ENCODE measurements around the gene CXorf58. TPM values are rescaled to one million over a fixed set of nuclear protein-coding genes. Genes with fewer than 3 reads are reported as not detected.

CXorf58 gene
- total and polyA plus RNA-seq, 2 donors (not counting 1 experiment from before 2014, with no cell fraction given) = 0.07 TPM; not detected in 1

DNA sequence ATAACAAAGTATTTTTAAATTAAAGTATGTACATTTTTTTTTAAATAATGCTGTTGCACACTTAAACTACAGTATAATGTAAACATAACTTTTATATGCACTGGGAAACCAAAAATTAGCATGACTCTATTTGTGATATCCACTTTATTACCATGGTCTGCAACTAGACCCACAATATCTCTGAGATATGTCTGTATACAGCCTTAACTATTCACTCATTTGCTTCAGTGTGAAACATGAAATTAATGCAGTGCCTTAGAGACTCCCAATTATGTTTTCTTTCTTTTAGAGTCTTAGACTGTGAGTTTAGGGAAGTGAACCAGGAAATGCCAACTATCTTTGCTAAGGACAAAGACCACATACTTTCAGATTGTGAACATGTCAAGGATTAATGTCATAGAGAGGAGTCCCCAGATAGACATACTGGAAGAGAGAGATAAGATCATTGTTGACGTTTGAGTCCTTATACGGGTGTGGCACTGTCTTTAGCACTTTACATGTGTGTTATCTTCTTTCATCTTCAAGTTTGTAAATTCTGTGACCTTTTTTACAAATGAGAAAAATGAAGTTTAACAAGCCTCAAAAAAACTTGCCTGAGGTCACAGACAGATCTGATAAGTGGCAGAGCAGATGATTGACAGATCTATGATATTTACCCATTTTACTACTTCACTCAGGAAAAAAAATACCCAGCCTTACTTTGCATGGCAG is 23.2 kb downstream of the CXorf58 start:
- Mint-ChIP-seq H3K9me3 (ENCODE audit: insufficient read depth) (no peaks in the 10 kb centered on the region), H3K4me1 (peaks cover 5% of the 10 kb centered on the region), H3K27ac (no peak overlapping the region), H3K4me3 (no peak overlapping the region), H3K27me3 (no peaks in the 10 kb centered on the region)
- Histone ChIP-seq H3K4me3 (ENCODE audit: control extremely low read depth in 1 of 5, extremely low read depth in 1 of 5, insufficient read depth in 1 of 5, low read depth in 2 of 5, low read length in 4 of 5) (no peak overlapping the region), H4K20me1 (ENCODE audit: control insufficient read depth, insufficient read depth, low read length, poor library complexity, severe bottlenecking) (no peaks in the 10 kb centered on the region), H3K79me2 (ENCODE audit: control insufficient read depth, insufficient read depth, low read length) (no peaks in the 10 kb centered on the region), H3K4me2 (replicated peaks; ENCODE audit: low read depth, low read length, poor library complexity, severe bottlenecking) (no peak overlapping the region), H3K27ac (ENCODE audit: low read length in 2 of 2) (no peak overlapping the region), H3K36me3 (replicated peaks in 1 of 2; ENCODE audit: control extremely low read depth in 1 of 2, control insufficient read depth in 1 of 2, extremely low read depth in 1 of 2, insufficient read depth in 2 of 2, low read length in 1 of 2) (no peaks in the 10 kb centered on the region), H3K9me3 (ENCODE audit: control extremely low read depth in 1 of 3, control insufficient read depth in 2 of 3, insufficient read depth in 1 of 3, low read length in 2 of 3) (no peaks in the 10 kb centered on the region), H3K27me3 (replicated peaks in 1 of 4; ENCODE audit: control extremely low read depth in 1 of 4, control insufficient read depth in 3 of 4, insufficient read depth in 4 of 4, low read length in 3 of 4) (no peaks in the 10 kb centered on the region), H3K9ac (ENCODE audit: low read length) (no peak overlapping the region), H3K4me1 (ENCODE audit: control insufficient read depth in 2 of 2, insufficient read depth in 2 of 2, low read length in 2 of 2) (no peaks in the 10 kb centered on the region), H2AFZ (ENCODE audit: insufficient read depth, low read depth, low read length, poor library complexity, severe bottlenecking) (no peak overlapping the region)
- POLR2A ChIA-PET = no interaction called here
- TF ChIP-seq EZH2 (IDR thresholded peaks at IDR 0.05; ENCODE audit: borderline replicate concordance, insufficient read depth, low read depth, low read length, poor library complexity, severe bottlenecking) = no peak
- TF ChIP-seq, protein P1, sequence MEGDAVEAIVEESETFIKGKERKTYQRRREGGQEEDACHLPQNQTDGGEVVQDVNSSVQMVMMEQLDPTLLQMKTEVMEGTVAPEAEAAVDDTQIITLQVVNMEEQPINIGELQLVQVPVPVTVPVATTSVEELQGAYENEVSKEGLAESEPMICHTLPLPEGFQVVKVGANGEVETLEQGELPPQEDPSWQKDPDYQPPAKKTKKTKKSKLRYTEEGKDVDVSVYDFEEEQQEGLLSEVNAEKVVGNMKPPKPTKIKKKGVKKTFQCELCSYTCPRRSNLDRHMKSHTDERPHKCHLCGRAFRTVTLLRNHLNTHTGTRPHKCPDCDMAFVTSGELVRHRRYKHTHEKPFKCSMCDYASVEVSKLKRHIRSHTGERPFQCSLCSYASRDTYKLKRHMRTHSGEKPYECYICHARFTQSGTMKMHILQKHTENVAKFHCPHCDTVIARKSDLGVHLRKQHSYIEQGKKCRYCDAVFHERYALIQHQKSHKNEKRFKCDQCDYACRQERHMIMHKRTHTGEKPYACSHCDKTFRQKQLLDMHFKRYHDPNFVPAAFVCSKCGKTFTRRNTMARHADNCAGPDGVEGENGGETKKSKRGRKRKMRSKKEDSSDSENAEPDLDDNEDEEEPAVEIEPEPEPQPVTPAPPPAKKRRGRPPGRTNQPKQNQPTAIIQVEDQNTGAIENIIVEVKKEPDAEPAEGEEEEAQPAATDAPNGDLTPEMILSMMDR (IDR thresholded peaks at IDR 0.05) = no peak
- no peak for DNase-seq
- intact Hi-C loops (cut with micrococcal nuclease) = no loop called here
- no peak for ATAC-seq (ENCODE audit: low read depth)
- no CpG with 5 or more reads among the region's 2 CpGs for WGBS (ENCODE audit: insufficient coverage)
- CTCF ChIA-PET = interaction anchor here (0.5 kb wide), 1 partner anchor 308 kb away, joined by 8 read pairs; no protein-coding TSS in a partner anchor

DNA sequence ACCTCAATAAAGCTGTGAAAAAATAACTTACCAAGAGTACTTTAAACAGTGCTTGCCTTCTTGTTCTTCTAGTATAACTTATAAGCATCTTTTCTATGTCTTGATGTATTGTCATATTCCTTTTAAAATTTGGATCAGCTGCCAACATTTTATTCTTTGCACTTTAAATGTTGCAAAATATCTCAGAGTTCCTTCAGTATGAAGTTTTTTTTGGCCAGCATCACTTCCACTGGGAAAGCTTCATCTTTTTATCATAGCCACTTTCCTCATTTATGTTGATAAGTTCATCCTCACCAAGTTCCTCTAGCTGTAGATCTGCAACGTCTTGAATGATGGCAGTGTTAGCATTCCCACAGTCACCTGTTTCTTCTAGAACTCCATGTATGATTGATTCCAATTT is 24.2 kb downstream of the CXorf58 start:
- no peaks in the 10 kb centered on the region for H4K20me1 ChIP-seq (ENCODE audit: control insufficient read depth, insufficient read depth, low read length, poor library complexity, severe bottlenecking)
- Mint-ChIP-seq H3K4me1 (peaks cover 5% of the 10 kb centered on the region), H3K27ac (no peak overlapping the region), H3K27me3 (no peaks in the 10 kb centered on the region), H3K4me3 (no peak overlapping the region), H3K9me3 (ENCODE audit: insufficient read depth) (no peaks in the 10 kb centered on the region)
- ATAC-seq (ENCODE audit: low read depth) (no peak), DNase-seq (no peak)
- intact Hi-C loops (cut with micrococcal nuclease) = no loop called here
- WGBS (ENCODE audit: insufficient coverage) = 60% methylated on average over 1 of the region's 1 CpG
- H2AFZ ChIP-seq (ENCODE audit: insufficient read depth, low read depth, low read length, poor library complexity, severe bottlenecking) = no peak overlapping the region
- H3K27ac ChIP-seq (ENCODE audit: low read length in 2 of 2) = no peak overlapping the region
- H3K4me3 ChIP-seq (ENCODE audit: control extremely low read depth in 1 of 5, extremely low read depth in 1 of 5, insufficient read depth in 1 of 5, low read depth in 2 of 5, low read length in 4 of 5) = no peak overlapping the region
- H3K4me2 ChIP-seq (replicated peaks; ENCODE audit: low read depth, low read length, poor library complexity, severe bottlenecking) = no peak overlapping the region
- ChIA-PET CTCF (interaction anchor here (0.5 kb wide), 1 partner anchor 307 kb away, joined by 8 read pairs; no protein-coding TSS in a partner anchor), POLR2A (no interaction called here)
- H3K79me2 ChIP-seq (ENCODE audit: control insufficient read depth, insufficient read depth, low read length) = no peaks in the 10 kb centered on the region
- H3K27me3 ChIP-seq (replicated peaks in 1 of 4; ENCODE audit: control extremely low read depth in 1 of 4, control insufficient read depth in 3 of 4, insufficient read depth in 4 of 4, low read length in 3 of 4) = no peaks in the 10 kb centered on the region
- no peaks in the 10 kb centered on the region for H3K9me3 ChIP-seq (ENCODE audit: control extremely low read depth in 1 of 3, control insufficient read depth in 2 of 3, insufficient read depth in 1 of 3, low read length in 2 of 3)
- no peak overlapping the region for H3K9ac ChIP-seq (ENCODE audit: low read length)
- no peak for TF ChIP-seq EZH2 (IDR thresholded peaks at IDR 0.05; ENCODE audit: borderline replicate concordance, insufficient read depth, low read depth, low read length, poor library complexity, severe bottlenecking)
- TF ChIP-seq, protein P1 (IDR thresholded peaks at IDR 0.05) = no peak
- H3K4me1 ChIP-seq (ENCODE audit: control insufficient read depth in 2 of 2, insufficient read depth in 2 of 2, low read length in 2 of 2) = no peaks in the 10 kb centered on the region
- no peaks in the 10 kb centered on the region for H3K36me3 ChIP-seq (replicated peaks in 1 of 2; ENCODE audit: control extremely low read depth in 1 of 2, control insufficient read depth in 1 of 2, extremely low read depth in 1 of 2, insufficient read depth in 2 of 2, low read length in 1 of 2)
